Mucosa of descending colon (tissue), 3 donors: ENCODE results near the gene EMD. TPM values are rescaled to one million over a fixed set of nuclear protein-coding genes. Genes with fewer than 3 reads are reported as not detected.
A peak's percentile ranks its signal among the peaks of the same experiment; 100 is the strongest.

Source experiments
- ATAC-seq: fragments of 200-7000 bp; cut with Tn5 transposase; one replicate; pipeline ENCODE4 v1.9.1; 2020; ENCODE audit warnings: mild to moderate bottlenecking, moderate library complexity
- DNase-seq, 3 donors: peaks; one replicate each; pipeline ENCODE4 v3.0.0-alpha.2; 2020
- H3K36me3 ChIP-seq: fragments of 200-600 bp; one replicate; pipeline ENCODE4 v1.8.0; 2021; ENCODE audit warnings: low read depth, mild to moderate bottlenecking
- H3K4me1 ChIP-seq: fragments of 200-600 bp; one replicate; pipeline ENCODE4 v1.8.0; 2021; ENCODE audit warnings: low read depth, mild to moderate bottlenecking
- H3K4me3 ChIP-seq: fragments of 200-600 bp; one replicate; pipeline ENCODE4 v1.8.0; 2021; ENCODE audit warnings: mild to moderate bottlenecking
- H3K9me3 ChIP-seq: fragments of 200-600 bp; one replicate; pipeline ENCODE4 v1.8.0; 2021; ENCODE audit warnings: mild to moderate bottlenecking
- CTCF ChIP-seq: fragments of 200-600 bp; IDR thresholded peaks from one replicate; pipeline ENCODE4 v1.8.0; 2022; ENCODE audit warnings: antibody characterized with exemption, mild to moderate bottlenecking
- intact Hi-C, 2 donors: fragments of 100-400 bp; cut with DNase I in 1 of 2; cut with micrococcal nuclease in 1 of 2; formaldehyde crosslinking; loops; one replicate each; pipeline versions ENCODE4 v1.11.0 to v1.11.1; 2022; cut with DNase I, micrococcal nuclease
- total RNA-seq, 3 donors: library from RNA; stranded (reverse); fragmentation: NEBNext Ultra II Directional in 2 of 3; extraction: Animal tissue kit (Norgen Biotek cat#: 25700) in 2 of 3; gene quantifications; one replicate each; pipeline versions ENCODE4 v1.2.1 to v1.2.4, GENCODE V29; 2021 to 2023
- donor health status: DM: no; HTN: no; CAD: no; lungs with moderate emphysema.
- donor health status: DM: no; HTN: no; CAD: no.
- donor health status: DM: no; HTN: yes; CAD: no.

EMD gene
- total RNA-seq, 3 donors from 2014 or later = 32.3 to 73.0 (median 41.0) TPM

GRCh38 chrX:154371789-154372300 is 7.2 kb upstream of the EMD start:
- Histone ChIP-seq H3K4me1 (no peaks in the 10 kb centered on the region), H3K36me3 (no peaks in the 10 kb centered on the region), H3K4me3 (peak overlapping the region; percentile 9), H3K9me3 (no peaks in the 10 kb centered on the region)
- TF ChIP-seq CTCF = no peak
- DNase-seq (peak in 1 of 3 donors; percentile 60), ATAC-seq (no peak)
- intact Hi-C loops = no loop called here

- ATAC-seq (no peak), DNase-seq (no peak)
- H3K36me3 ChIP-seq = no peaks in the 10 kb centered on the region
- intact Hi-C loops = no loop called here
- H3K4me3 ChIP-seq = no peak overlapping the region
- H3K4me1 ChIP-seq = no peaks in the 10 kb centered on the region
- TF ChIP-seq CTCF = no peak
- no peaks in the 10 kb centered on the region for H3K9me3 ChIP-seq
These were observed 6.5 kb upstream of the EMD start for GRCh38 chrX:154372612-154373022.

- H3K4me1 ChIP-seq = no peaks in the 10 kb centered on the region
- H3K36me3 ChIP-seq = no peaks in the 10 kb centered on the region
- DNase-seq = peak; percentile 75 to 83 (median 82)
- peak; percentile 28 for TF ChIP-seq CTCF
- no peak overlapping the region for H3K4me3 ChIP-seq
- intact Hi-C loops = no loop called here
- H3K9me3 ChIP-seq = no peaks in the 10 kb centered on the region
- peak; percentile 33 for ATAC-seq
These were observed 5.5 kb upstream of the EMD start for GRCh38 chrX:154373340-154374306.

- intact Hi-C loops = no loop called here
- Histone ChIP-seq H3K4me1 (no peaks in the 10 kb centered on the region), H3K36me3 (no peaks in the 10 kb centered on the region), H3K9me3 (no peaks in the 10 kb centered on the region), H3K4me3 (no peak within 1 kb of the TSS)
- peak in 2 of 3 donors; percentile 64 to 65 for DNase-seq
- no peak for ATAC-seq
- TF ChIP-seq CTCF = no peak
These were observed 4.6 kb upstream of the EMD start, which contains the start of gene FLNA for GRCh38 chrX:154374313-154375155. Gene FLNA, minus strand, starts transcription at chrX:154374634. Its CDS starts 3,389 bp downstream, at chrX:154371245.

GRCh38 chrX:154375156-154375504 is 4.0 kb upstream of the EMD start:
- intact Hi-C loops = no loop called here
- no peak overlapping the region for H3K4me3 ChIP-seq
- no peak for TF ChIP-seq CTCF
- H3K4me1 ChIP-seq = no peaks in the 10 kb centered on the region
- no peaks in the 10 kb centered on the region for H3K9me3 ChIP-seq
- DNase-seq (no peak), ATAC-seq (no peak)
- H3K36me3 ChIP-seq = no peaks in the 10 kb centered on the region
